Neutrophil (primary cell): Measurements from ENCODE around the gene DEFB113.
"Not testable (repeated sequence)": the region's sequence is repeated elsewhere in the genome, so short reads cannot be mapped to it uniquely, and the experiment has no call there.

Experiments used
- H3K27ac ChIP-seq: fragments of 200-600 bp; sonication (generic); 2 replicates; pipeline ENCODE4 v1.5.1; 2016; ENCODE audit warnings: mild to moderate bottlenecking, moderate library complexity
- H3K27me3 ChIP-seq: fragments of 200-600 bp; sonication (generic); 2 replicates; pipeline ENCODE4 v1.6.0; 2016; ENCODE audit warnings: mild to moderate bottlenecking
- H3K36me3 ChIP-seq: fragments of 200-600 bp; sonication (generic); 2 replicates; pipeline ENCODE4 v1.5.1; 2017
- H3K4me1 ChIP-seq, 2 experiments: fragments of 200-600 bp in 1 of 2; sonication (generic) in 1 of 2; 1 replicate in 1 of 2; 2 replicates in 1 of 2; pipeline versions ENCODE4 v1.5.1 to v1.6.1; 2013 to 2016; ENCODE audit warnings: low read depth in 1 of 2, low read length in 1 of 2, mild to moderate bottlenecking in 1 of 2, moderate library complexity in 1 of 2; ENCODE audit not compliant: control insufficient read depth in 1 of 2, insufficient read depth in 1 of 2
- H3K4me3 ChIP-seq, 2 experiments: fragments of 200-600 bp in 1 of 2; sonication (generic) in 1 of 2; 1 replicate in 1 of 2; 2 replicates in 1 of 2; pipeline ENCODE4 v1.5.1; 2013 to 2016; ENCODE audit warnings: low read depth in 1 of 2, low read length in 1 of 2, mild to moderate bottlenecking in 1 of 2, moderate library complexity in 1 of 2
- H3K9me3 ChIP-seq: fragments of 200-600 bp; sonication (generic); 2 replicates; pipeline ENCODE4 v1.5.1; 2016
- TF ChIP-seq, protein P1 (sequence below): fragments of 200-600 bp; sonication (generic); IDR thresholded peaks from 2 replicates; pipeline ENCODE4 v1.5.1; 2016; ENCODE audit warnings: antibody characterized with exemption

Gene DEFB113

DNA sequence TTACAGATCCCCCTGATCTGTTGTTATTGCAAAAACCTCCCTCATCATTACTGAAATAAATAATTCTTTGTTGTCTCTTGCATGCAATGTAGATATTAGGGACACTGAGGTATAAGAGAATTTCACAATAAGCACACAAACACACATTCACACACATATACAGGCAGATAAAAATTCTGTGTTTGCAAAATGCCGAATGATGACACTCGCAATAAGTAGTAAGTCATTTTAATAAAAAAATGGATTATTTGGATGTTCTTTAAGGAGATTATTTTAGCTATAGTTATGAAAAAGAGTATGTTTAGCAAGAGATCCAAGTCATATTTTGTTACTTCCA lies 19.0 kb downstream of the DEFB113 start:
- Histone ChIP-seq H3K27ac (no peak overlapping the region), H3K4me3 (no peak overlapping the region), H3K27me3 (no peaks in the 10 kb centered on the region), H3K4me1 (no peaks in the 10 kb centered on the region), H3K9me3 (no peaks in the 10 kb centered on the region), H3K36me3 (no peaks in the 10 kb centered on the region)
- TF ChIP-seq, protein P1, sequence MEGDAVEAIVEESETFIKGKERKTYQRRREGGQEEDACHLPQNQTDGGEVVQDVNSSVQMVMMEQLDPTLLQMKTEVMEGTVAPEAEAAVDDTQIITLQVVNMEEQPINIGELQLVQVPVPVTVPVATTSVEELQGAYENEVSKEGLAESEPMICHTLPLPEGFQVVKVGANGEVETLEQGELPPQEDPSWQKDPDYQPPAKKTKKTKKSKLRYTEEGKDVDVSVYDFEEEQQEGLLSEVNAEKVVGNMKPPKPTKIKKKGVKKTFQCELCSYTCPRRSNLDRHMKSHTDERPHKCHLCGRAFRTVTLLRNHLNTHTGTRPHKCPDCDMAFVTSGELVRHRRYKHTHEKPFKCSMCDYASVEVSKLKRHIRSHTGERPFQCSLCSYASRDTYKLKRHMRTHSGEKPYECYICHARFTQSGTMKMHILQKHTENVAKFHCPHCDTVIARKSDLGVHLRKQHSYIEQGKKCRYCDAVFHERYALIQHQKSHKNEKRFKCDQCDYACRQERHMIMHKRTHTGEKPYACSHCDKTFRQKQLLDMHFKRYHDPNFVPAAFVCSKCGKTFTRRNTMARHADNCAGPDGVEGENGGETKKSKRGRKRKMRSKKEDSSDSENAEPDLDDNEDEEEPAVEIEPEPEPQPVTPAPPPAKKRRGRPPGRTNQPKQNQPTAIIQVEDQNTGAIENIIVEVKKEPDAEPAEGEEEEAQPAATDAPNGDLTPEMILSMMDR = no peak

DNA sequence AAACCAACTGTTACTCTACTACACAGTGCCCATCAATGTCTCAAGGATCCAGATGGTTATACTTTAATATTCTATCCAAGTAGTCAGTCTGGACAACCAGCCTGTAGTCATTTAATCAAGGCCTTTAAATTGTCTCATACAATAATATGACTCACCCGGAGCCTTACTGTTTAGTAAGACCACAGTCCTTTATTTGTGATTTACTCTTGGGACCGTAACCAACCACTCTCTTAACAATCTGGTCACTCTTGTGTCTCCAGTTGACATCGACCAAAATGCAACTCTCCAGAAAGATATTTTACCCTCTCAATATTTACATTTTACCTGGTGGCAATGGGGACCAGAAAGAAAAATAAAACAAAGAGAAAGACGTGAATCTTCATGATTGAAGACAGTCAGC lies 20.4 kb downstream of the DEFB113 start:
- H3K9me3 ChIP-seq = no peaks in the 10 kb centered on the region
- no peak overlapping the region for H3K27ac ChIP-seq
- no peaks in the 10 kb centered on the region for H3K27me3 ChIP-seq
- H3K36me3 ChIP-seq = no peaks in the 10 kb centered on the region
- no peaks in the 10 kb centered on the region for H3K4me1 ChIP-seq
- H3K4me3 ChIP-seq = no peak overlapping the region
- TF ChIP-seq, protein P1 = no peak

DNA sequence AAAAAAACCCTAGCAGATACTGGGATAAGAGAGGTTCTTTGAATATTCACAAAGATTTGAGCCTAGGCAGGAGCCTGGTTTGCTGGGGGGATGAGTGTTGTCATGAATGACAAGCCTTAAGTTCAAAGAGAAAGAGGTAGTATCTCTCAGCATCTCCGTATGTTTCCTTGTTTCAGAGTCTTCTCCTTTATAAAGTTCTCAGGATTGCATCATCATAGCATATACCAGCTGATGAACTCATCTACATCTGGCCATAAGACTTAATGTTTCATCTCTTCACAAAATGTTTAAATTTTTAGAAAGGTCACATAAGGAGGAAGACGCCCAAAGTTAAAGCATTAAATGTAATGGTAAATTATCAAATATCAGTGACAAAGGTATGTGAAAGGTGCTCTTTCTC lies 22.6 kb downstream of the DEFB113 start:
- Histone ChIP-seq H3K36me3 (no peaks in the 10 kb centered on the region), H3K4me3 (no peak overlapping the region), H3K9me3 (no peaks in the 10 kb centered on the region), H3K27ac (no peak overlapping the region), H3K4me1 (no peaks in the 10 kb centered on the region), H3K27me3 (no peaks in the 10 kb centered on the region)
- TF ChIP-seq, protein P1 = no peak

DNA sequence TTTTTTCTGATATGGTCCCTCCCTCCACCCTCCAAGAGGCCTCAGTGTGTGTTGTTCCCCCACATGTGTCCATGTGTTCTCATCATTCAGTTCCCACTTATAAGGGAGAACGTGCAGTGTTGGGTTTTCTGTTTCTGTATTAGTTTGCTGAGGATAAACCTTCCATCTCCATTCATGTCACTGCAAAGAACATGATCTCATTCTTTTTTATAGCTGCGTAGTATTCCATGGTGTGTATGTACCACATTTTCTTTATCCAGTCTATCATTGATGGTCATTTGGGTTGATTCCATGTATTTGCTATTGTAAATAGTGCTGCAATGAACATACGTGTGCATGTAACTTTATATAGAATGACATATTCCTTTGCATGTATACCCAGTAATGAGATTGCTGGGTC lies 25.4 kb downstream of the DEFB113 start:
- not testable (repeated sequence) for H3K4me1 ChIP-seq, H3K36me3 ChIP-seq, H3K27me3 ChIP-seq, H3K27ac ChIP-seq, H3K4me3 ChIP-seq, H3K9me3 ChIP-seq

DNA sequence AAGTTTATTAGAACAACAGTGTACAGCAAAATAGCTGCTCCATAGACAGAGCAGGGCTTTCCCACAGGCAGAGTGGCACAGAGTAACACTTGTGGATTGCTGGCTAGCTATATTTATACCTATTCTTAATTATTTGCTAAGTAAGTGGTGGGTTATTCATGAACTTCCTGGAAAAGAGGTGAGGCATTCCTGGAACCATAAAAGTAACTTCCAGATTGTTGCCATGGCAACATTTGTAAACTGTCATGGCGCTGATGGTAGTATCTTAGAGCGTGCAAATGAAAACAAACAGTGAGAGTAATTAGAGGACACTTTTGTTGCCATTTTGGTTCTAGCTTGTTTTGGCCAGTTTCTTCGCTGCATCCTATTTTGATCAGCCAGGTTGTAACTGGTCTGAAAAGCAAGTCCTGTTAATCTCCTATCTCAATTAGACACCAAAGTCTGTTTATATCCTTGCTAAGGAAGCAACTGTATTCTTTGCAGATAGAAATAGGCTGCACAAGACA lies 29.4 kb downstream of the DEFB113 start:
- TF ChIP-seq, protein P1 = no peak
- Histone ChIP-seq H3K4me1 (no peaks in the 10 kb centered on the region), H3K9me3 (no peaks in the 10 kb centered on the region), H3K27ac (no peak overlapping the region), H3K4me3 (no peak overlapping the region), H3K27me3 (no peaks in the 10 kb centered on the region), H3K36me3 (no peaks in the 10 kb centered on the region)

DNA sequence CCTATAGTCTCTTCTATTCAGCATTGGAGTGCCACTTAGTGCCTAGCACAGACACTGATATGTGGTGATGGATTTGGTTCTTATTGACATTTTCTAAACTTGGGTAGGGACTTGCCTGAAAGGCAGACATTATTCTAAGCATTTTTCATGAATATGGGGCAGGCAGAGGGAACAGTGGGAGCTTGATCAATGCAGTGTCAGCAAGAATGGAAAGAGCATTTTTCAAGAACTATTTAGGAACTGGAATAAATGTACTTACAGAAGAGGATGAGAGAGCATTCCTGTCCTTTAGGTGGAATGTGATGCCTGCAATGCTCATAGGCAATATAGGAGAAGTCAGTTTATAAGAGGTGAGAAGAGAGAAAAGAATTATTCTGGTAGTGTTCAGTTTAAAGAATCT lies 31.6 kb downstream of the DEFB113 start:
- no peak overlapping the region for H3K4me3 ChIP-seq
- no peak overlapping the region for H3K27ac ChIP-seq
- H3K27me3 ChIP-seq = no peaks in the 10 kb centered on the region
- no peaks in the 10 kb centered on the region for H3K4me1 ChIP-seq
- no peaks in the 10 kb centered on the region for H3K36me3 ChIP-seq
- TF ChIP-seq, protein P1 = no peak
- H3K9me3 ChIP-seq = no peaks in the 10 kb centered on the region
